Measurements from ENCODE around the gene OR4K13.

Gene OR4K13

GRCh38 chr14:20035938-20036337, at the start of gene OR4K13:
Gene OR4K13 (minus strand): TSS chr14:20036038. CDS start chr14:20034758, 1,280 bp downstream.
- DNase-seq (ENCODE audit: low spot score), result no peak

GRCh38 chr14:20059745-20060144, 23.9 kb upstream of the OR4K13 start, which contains the start of gene OR4L1:
Gene OR4L1 (plus strand): TSS chr14:20060045. CDS start chr14:20060045, 0 bp downstream.
- DNase-seq (ENCODE audit: low spot score), result no peak

GRCh38 chr14:20048202-20048601, 12.4 kb upstream of the OR4K13 start:
- no peak for DNase-seq (ENCODE audit: low spot score)

- DNase-seq (ENCODE audit: low spot score), result no peak
Observed at GRCh38 chr14:20044243-20044642, 8.4 kb upstream of the OR4K13 start.

GRCh38 chr14:20035449-20035848, 389 bp downstream of the OR4K13 start:
- no peak for DNase-seq (ENCODE audit: low spot score)

GRCh38 chr14:20031058-20031457, 4.8 kb downstream of the OR4K13 start:
- DNase-seq (ENCODE audit: low spot score), result no peak

GRCh38 chr14:20019257-20019865, 16.5 kb downstream of the OR4K13 start, which contains the start of gene OR4K14:
Gene OR4K14 (minus strand): TSS chr14:20019307. CDS start chr14:20015193, 4,114 bp downstream.
- no peak for DNase-seq (ENCODE audit: low spot score)

GRCh38 chr14:20008156-20008555, 27.7 kb downstream of the OR4K13 start:
- DNase-seq (ENCODE audit: low spot score), result no peak

GRCh38 chr14:20002319-20002718, 33.5 kb downstream of the OR4K13 start:
- DNase-seq (ENCODE audit: low spot score), result no peak

GRCh38 chr14:20001863-20002262, 34.0 kb downstream of the OR4K13 start, which contains the start of gene OR4Q2:
Gene OR4Q2 (plus strand): TSS chr14:20002163.
- DNase-seq (ENCODE audit: low spot score), result no peak

GRCh38 chr14:19993438-19993837, 42.4 kb downstream of the OR4K13 start:
- no peak for DNase-seq (ENCODE audit: low spot score)
